ENCODE results near the gene IGLON5.

- TF ChIP-seq CTCF (IDR thresholded peaks at IDR 0.05) (no peak), POLR2A (IDR thresholded peaks at IDR 0.05) (peak; percentile 88)
Observed at GRCh38 chr19:51366389-51367254, 55.2 kb downstream of the IGLON5 start.

All from testis (tissue), 2 donors.